ENCODE results near the gene LDLRAD4.

- no peak for TF ChIP-seq CTCF (IDR thresholded peaks at IDR 0.05; ENCODE audit: borderline replicate concordance, extremely low read depth, low read length, poor library complexity, severe bottlenecking)
- TF ChIP-seq EZH2 (IDR thresholded peaks at IDR 0.05; ENCODE audit: borderline replicate concordance, low read depth, low read length, severe bottlenecking): no peak
Measured at GRCh38 chr18:13463526-13464210, 245.1 kb downstream of the LDLRAD4 start.

Measured in DND-41 (cell line).